ENCODE measurements around the gene TMEM250. TPM values are rescaled to one million over a fixed set of nuclear protein-coding genes. Genes with fewer than 3 reads are reported as not detected.

Gene TMEM250
- total RNA-seq, 4 donors from 2014 or later: 34.7 to 75.0 (median 69.2) TPM

DNA sequence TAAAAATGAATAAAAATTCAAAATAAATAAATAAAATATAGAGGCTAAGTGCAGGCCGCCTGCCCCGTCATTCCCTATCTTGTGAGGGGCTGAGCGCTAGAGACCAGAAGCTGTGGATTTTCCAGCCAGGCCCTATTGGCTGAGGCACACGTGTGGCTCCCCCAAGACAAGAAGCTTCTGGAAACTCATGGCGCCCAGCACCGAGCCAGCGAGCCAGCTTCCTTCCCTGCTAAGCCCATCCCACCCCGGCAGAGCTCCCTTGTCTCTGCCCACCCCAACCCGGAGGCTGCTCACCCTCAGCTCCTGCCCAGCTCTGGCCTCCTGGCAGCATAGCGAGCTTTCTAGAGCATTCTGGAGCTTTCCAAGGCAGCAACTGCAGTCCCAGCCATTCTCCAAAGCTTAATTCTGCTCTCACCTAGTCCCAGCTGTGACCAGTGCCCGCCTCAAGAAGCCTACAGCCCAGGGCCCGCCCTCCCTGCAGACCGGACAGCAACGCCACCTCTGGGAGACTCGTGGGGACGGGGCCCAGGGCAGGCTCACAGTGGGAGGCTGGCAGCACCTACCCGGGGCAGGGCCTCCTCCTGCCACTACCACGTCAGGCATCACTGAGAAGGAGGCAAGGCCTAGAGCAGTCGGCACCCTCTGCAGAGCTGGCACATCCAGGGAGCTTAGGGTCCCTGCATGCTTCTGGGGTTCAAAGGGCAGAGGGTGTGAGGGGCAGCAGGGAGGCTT is 23.2 kb upstream of the TMEM250 start:
- Histone ChIP-seq H3K27ac (no peak overlapping the region), H3K9me3 (no peaks in the 10 kb centered on the region), H3K27me3 (no peaks in the 10 kb centered on the region), H3K4me3 (no peak overlapping the region), H3K4me1 (no peaks in the 10 kb centered on the region), H3K36me3 (no peaks in the 10 kb centered on the region)
- TF ChIP-seq, protein P1, sequence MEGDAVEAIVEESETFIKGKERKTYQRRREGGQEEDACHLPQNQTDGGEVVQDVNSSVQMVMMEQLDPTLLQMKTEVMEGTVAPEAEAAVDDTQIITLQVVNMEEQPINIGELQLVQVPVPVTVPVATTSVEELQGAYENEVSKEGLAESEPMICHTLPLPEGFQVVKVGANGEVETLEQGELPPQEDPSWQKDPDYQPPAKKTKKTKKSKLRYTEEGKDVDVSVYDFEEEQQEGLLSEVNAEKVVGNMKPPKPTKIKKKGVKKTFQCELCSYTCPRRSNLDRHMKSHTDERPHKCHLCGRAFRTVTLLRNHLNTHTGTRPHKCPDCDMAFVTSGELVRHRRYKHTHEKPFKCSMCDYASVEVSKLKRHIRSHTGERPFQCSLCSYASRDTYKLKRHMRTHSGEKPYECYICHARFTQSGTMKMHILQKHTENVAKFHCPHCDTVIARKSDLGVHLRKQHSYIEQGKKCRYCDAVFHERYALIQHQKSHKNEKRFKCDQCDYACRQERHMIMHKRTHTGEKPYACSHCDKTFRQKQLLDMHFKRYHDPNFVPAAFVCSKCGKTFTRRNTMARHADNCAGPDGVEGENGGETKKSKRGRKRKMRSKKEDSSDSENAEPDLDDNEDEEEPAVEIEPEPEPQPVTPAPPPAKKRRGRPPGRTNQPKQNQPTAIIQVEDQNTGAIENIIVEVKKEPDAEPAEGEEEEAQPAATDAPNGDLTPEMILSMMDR (IDR thresholded peaks at IDR 0.05): no peak
- TF ChIP-seq POLR2A (IDR thresholded peaks at IDR 0.05): no peak
- DNase-seq: no peak

DNA sequence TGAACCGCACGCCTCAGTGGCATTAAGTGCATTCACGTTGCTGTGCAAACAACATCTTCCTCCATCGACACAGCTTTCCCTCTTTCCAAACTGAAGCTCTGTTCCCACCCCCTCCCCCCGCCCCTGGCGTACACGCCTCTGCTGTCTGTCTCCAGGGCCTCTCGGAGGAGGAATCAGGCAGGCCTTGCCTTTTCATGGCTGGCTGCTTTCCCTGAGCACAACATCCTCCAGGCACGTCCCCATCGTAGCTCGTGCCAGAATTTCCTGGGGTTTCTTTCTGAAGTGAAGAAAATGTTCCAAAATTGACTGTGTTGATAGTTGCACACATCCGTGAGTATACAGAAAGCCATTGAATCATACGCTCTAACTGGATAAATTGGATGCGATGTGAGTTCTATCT is 22.3 kb upstream of the TMEM250 start:
- H3K4me3 ChIP-seq: no peak overlapping the region
- DNase-seq: no peak
- no peaks in the 10 kb centered on the region for H3K4me1 ChIP-seq
- TF ChIP-seq, protein P1 (IDR thresholded peaks at IDR 0.05): no peak
- no peak for TF ChIP-seq POLR2A (IDR thresholded peaks at IDR 0.05)
- H3K36me3 ChIP-seq: no peaks in the 10 kb centered on the region
- H3K27me3 ChIP-seq: no peaks in the 10 kb centered on the region
- H3K9me3 ChIP-seq: no peaks in the 10 kb centered on the region
- H3K27ac ChIP-seq: no peak overlapping the region

DNA sequence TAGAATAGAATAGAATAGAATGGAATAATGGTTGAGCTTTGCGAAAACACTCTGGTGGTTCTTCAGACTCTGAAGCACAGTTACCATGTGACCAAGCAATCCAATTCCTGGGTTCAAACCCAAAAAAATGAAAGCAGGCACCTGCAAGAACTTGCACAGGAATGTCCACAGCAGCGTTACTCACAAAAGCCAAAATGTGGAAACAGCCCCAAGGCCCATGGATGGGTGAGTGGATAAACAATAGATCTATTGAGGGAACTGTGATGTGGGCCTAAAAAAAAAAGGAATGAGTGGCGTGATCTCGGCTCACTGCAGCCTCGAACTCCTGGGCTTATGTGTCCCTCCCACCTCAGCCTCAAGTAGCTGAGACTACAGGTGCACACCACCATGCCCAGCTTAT is 21.4 kb upstream of the TMEM250 start:
- no peaks in the 10 kb centered on the region for H3K4me1 ChIP-seq
- no peak for DNase-seq
- no peaks in the 10 kb centered on the region for H3K36me3 ChIP-seq
- H3K27ac ChIP-seq: no peak overlapping the region
- H3K4me3 ChIP-seq: no peak overlapping the region
- no peaks in the 10 kb centered on the region for H3K27me3 ChIP-seq
- H3K9me3 ChIP-seq: no peaks in the 10 kb centered on the region
- TF ChIP-seq, protein P1 (IDR thresholded peaks at IDR 0.05): no peak
- no peak for TF ChIP-seq POLR2A (IDR thresholded peaks at IDR 0.05)

DNA sequence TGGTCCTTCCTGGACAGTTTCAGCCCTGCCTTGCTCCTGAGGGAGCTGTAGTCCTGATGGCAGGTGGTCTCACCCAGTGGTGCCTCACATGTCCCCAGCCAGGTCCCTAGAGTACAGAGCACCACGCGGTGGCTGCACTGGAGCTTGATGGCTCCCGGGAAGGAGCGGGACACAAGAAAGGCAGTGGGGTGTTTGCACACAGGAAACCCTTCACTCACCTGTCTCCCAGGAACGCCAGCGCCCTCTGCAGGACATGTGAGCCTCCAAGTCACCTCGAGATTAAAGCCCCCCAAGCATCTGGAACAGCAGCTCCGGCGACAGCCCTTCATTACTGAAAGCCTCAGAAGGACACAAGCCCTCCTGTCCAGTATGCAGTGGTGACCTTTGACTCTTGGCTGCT is 19.9 kb upstream of the TMEM250 start:
- H3K4me1 ChIP-seq: peaks cover 0 to 3% (median 0%) of the 10 kb centered on the region in 4 donors
- no peak overlapping the region for H3K4me3 ChIP-seq
- no peaks in the 10 kb centered on the region for H3K9me3 ChIP-seq
- peaks cover 0 to 5% of the 10 kb centered on the region in 2 donors for H3K27me3 ChIP-seq
- DNase-seq: peak in 2 of 3 donors; percentile 24 to 61
- H3K27ac ChIP-seq: no peak overlapping the region
- no peaks in the 10 kb centered on the region for H3K36me3 ChIP-seq
- no peak for TF ChIP-seq POLR2A (IDR thresholded peaks at IDR 0.05)
- TF ChIP-seq, protein P1 (IDR thresholded peaks at IDR 0.05): peak in 3 of 6 experiments; percentile 21 to 27 (median 21)

DNA sequence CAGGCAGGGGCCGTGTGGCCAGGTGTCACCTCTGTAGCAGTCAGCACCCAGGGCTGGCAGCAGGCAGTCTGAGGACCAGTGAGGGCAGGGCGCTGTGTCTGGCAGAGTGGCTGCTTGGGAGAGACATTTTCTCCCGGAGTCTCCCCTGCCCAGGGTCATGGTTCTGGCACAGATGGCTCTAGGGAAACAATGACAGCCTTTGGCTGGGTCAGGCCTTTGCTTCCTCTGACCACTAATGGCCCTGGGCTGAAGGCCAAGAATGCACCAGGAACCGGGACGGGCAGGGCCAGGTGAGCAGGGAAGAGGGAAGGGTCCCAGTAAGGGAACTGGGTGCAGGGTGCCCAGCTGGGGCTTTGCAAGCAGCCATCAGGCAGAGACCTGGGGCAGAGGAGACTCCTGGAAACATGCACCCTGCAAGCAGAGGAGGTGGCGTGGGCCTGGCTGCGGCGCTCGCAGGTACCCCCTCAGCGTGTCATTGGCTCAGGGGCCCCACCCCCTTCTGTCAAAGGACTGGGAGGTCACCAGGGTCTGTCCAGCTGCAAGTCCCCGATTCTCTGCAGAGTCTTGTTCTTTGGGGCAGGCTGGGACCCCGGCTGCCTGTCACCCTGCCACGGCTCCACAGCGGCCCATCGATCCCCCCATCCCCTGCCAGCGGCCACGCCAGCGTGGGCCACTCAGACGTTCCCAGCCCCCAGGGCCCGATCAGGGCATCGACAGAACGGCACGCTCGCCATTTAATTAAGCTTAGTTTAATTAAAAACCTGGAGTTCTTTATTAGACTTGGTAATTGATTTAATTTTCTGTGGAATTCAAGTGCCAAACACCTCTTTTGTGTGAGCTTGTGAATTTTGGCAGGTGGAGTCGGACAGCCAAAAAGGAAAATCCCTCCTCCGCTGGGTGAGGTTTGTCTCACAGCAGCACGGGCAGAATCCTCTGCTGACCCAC is 18.9 kb upstream of the TMEM250 start:
- no peaks in the 10 kb centered on the region for H3K9me3 ChIP-seq
- no peak overlapping the region for H3K4me3 ChIP-seq
- DNase-seq: no peak
- H3K4me1 ChIP-seq: peaks cover 0 to 7% (median 2%) of the 10 kb centered on the region in 4 donors
- no peaks in the 10 kb centered on the region for H3K36me3 ChIP-seq
- peaks cover 0 to 11% of the 10 kb centered on the region in 2 donors for H3K27me3 ChIP-seq
- no peak for TF ChIP-seq POLR2A (IDR thresholded peaks at IDR 0.05)
- TF ChIP-seq, protein P1 (IDR thresholded peaks at IDR 0.05): no peak
- H3K27ac ChIP-seq: no peak overlapping the region
